PC-3 (cell line): ENCODE results near the gene TJP3. TPM values are rescaled to one million over a fixed set of nuclear protein-coding genes. Genes with fewer than 3 reads are reported as not detected.

ENCODE experiments used
- ATAC-seq: fragments of 200-7000 bp; cut with Tn5 transposase; 2 replicates; pipeline ENCODE4 v1.9.1; 2020; ENCODE audit warnings: mild to moderate bottlenecking, moderate library complexity
- BruUV-seq: library from RNA; stranded (reverse); fragments of 400-500 nt; replicated peaks from 2 replicates; lab custom pipeline; 2021; lab: Mats Ljungman, UMichigan
- CTCF ChIA-PET: fragments of 300-600 bp; sonication (Branson Sonifier 250); formaldehyde crosslinking; loops from one replicate; lab custom pipeline; 2022; ENCODE audit warnings: antibody characterized with exemption; lab: Charles Lee
- POLR2A ChIA-PET: fragments of 300-600 bp; sonication (Branson Sonifier 250); formaldehyde crosslinking; loops from one replicate; lab custom pipeline; 2022; ENCODE audit warnings: antibody characterized with exemption; ENCODE audit not compliant: unreplicated experiment; lab: Charles Lee
- DNase-seq: peaks from one replicate; pipeline ENCODE4 v3.0.0-alpha.2; 2015
- H2AFZ ChIP-seq: fragments of 300-600 bp; sonication (generic); 2 replicates; pipeline ENCODE4 v1.6.0; 2016; ENCODE audit warnings: antibody characterized with exemption, low read length
- H3F3A ChIP-seq: fragments of 300-600 bp; sonication (generic); one replicate; pipeline ENCODE4 v1.6.0; 2017; ENCODE audit warnings: antibody characterized with exemption, low read length, control low read depth, mild to moderate bottlenecking; ENCODE audit not compliant: unreplicated experiment
- H3K27ac ChIP-seq: fragments of 300-600 bp; sonication (generic); 2 replicates; pipeline ENCODE4 v1.5.1; 2016; ENCODE audit warnings: mild to moderate bottlenecking, low read length
- H3K27me3 ChIP-seq: fragments of 300-600 bp; sonication (generic); 2 replicates; pipeline ENCODE4 v1.6.1; 2016; ENCODE audit warnings: low read length, mixed read lengths
- H3K36me3 ChIP-seq: fragments of 300-600 bp; sonication (generic); 2 replicates; pipeline ENCODE4 v1.6.1; 2016; ENCODE audit warnings: low read depth, mixed run types, low read length, mixed read lengths
- H3K4me1 ChIP-seq: fragments of 300-600 bp; sonication (generic); 2 replicates; pipeline ENCODE4 v1.5.1; 2016; ENCODE audit warnings: low read length; ENCODE audit not compliant: insufficient read depth
- H3K4me2 ChIP-seq: fragments of 300-600 bp; sonication (generic); 2 replicates; pipeline ENCODE4 v1.6.0; 2016; ENCODE audit warnings: low read length
- H3K4me3 ChIP-seq: fragments of 300-600 bp; sonication (generic); 2 replicates; pipeline ENCODE4 v1.5.1; 2016; ENCODE audit warnings: mild to moderate bottlenecking, low read length, mixed read lengths
- H3K79me2 ChIP-seq: fragments of 300-600 bp; sonication (generic); 2 replicates; pipeline ENCODE4 v1.6.1; 2017; ENCODE audit warnings: low read length, mixed read lengths
- H3K9ac ChIP-seq: fragments of 300-600 bp; sonication (generic); 2 replicates; pipeline ENCODE4 v1.6.0; 2016; ENCODE audit warnings: mild to moderate bottlenecking, low read length
- H3K9me2 ChIP-seq: fragments of 300-600 bp; sonication (generic); replicated peaks from 2 replicates; pipeline ENCODE4 v1.6.1; 2016; ENCODE audit warnings: mixed run types, low read length, mixed read lengths
- H3K9me3 ChIP-seq: fragments of 300-600 bp; sonication (generic); 2 replicates; pipeline ENCODE4 v1.6.1; 2016; ENCODE audit warnings: low read length, mixed read lengths
- H4K20me1 ChIP-seq: fragments of 300-600 bp; sonication (generic); 2 replicates; pipeline ENCODE4 v1.6.1; 2016; ENCODE audit warnings: low read length, mixed read lengths
- CTCF ChIP-seq: fragments of 300-600 bp; sonication (generic); conservative IDR thresholded peaks from 2 replicates; pipeline ENCODE4 v1.5.1; 2017; ENCODE audit warnings: antibody characterized with exemption, low read depth, mild to moderate bottlenecking, low read length
- EZH2 ChIP-seq: fragments of 300-600 bp; sonication (generic); IDR thresholded peaks from one replicate; pipeline ENCODE4 v1.6.1; 2017; ENCODE audit warnings: antibody characterized with exemption, mild to moderate bottlenecking, low read length; ENCODE audit not compliant: unreplicated experiment
- EZH2phosphoT487 ChIP-seq: fragments of 300-600 bp; sonication (generic); IDR thresholded peaks from 2 replicates; pipeline ENCODE4 v1.6.1; 2018; ENCODE audit warnings: mild to moderate bottlenecking, antibody characterized with exemption, low read length, borderline replicate concordance
- intact Hi-C: fragments of 100-400 bp; cut with micrococcal nuclease; formaldehyde crosslinking; loops from 2 replicates; pipeline ENCODE4 v1.9.0; 2023
- total RNA-seq: library from RNA; depleted of rRNA; stranded (reverse); fragments of >200 nt; gene quantifications from 2 replicates; pipeline ENCODE4 v1.2.3, GENCODE V29; 2014

TJP3 gene
- total RNA-seq, 1 experiment from 2014 or later: 11.7 TPM

- Histone ChIP-seq H3K36me3 (no peaks in the 10 kb centered on the region), H3K27ac (no peak overlapping the region), H3K79me2 (no peaks in the 10 kb centered on the region), H4K20me1 (no peaks in the 10 kb centered on the region), H3K4me3 (no peak overlapping the region), H3K9ac (no peak overlapping the region), H3K4me2 (no peak overlapping the region), H3F3A (no peaks in the 10 kb centered on the region), H3K27me3 (no peaks in the 10 kb centered on the region), H2AFZ (no peak overlapping the region), H3K9me2 (no peaks in the 10 kb centered on the region), H3K9me3 (no peaks in the 10 kb centered on the region), H3K4me1 (no peaks in the 10 kb centered on the region)
- no peak for TF ChIP-seq CTCF
- no peak for TF ChIP-seq EZH2
- TF ChIP-seq EZH2phosphoT487: no peak
- ChIA-PET CTCF (no interaction called here), POLR2A (no interaction called here)
- intact Hi-C loops: no loop called here
- no TSS peak for BruUV-seq
- no peak for DNase-seq
- no peak for ATAC-seq
These were observed 33.2 kb upstream of the TJP3 start for GRCh38 chr19:3674784-3675543.

DNA sequence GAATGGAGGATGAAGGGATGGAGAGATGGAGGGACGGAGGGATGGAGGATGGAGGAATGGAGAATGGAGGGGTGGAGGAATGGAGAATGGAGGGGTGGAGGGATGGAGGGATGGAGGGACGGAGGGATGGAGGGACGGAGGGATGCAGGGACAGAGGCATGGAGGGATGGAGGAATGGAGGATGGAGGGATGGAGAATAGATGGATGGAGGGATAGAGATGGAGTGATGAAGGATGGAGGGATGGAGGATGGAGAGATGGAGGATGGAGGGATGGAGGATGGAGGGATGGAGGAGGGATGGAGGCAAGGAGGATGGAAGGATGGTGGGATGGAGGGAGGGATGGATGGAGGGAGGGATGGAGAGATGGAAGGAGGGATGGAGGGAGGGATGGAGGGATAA, 30.0 kb upstream of the TJP3 start:
- no peak overlapping the region for H3K27ac ChIP-seq
- DNase-seq (no peak), ATAC-seq (no peak)
- no peaks in the 10 kb centered on the region for H3K4me1 ChIP-seq
- H3K4me2 ChIP-seq: no peak overlapping the region
- no peaks in the 10 kb centered on the region for H3K9me2 ChIP-seq
- CTCF ChIA-PET: no interaction called here
- no peaks in the 10 kb centered on the region for H3K27me3 ChIP-seq
- H3K9me3 ChIP-seq: no peaks in the 10 kb centered on the region
- H3K36me3 ChIP-seq: no peaks in the 10 kb centered on the region
- H2AFZ ChIP-seq: no peak overlapping the region
- H3K9ac ChIP-seq: no peak overlapping the region
- no peaks in the 10 kb centered on the region for H4K20me1 ChIP-seq
- BruUV-seq: no TSS peak
- POLR2A ChIA-PET: no interaction called here
- intact Hi-C loops: no loop called here
- TF ChIP-seq CTCF: no peak
- TF ChIP-seq EZH2: no peak
- TF ChIP-seq EZH2phosphoT487: no peak
- H3F3A ChIP-seq: no peaks in the 10 kb centered on the region
- H3K4me3 ChIP-seq: no peak overlapping the region
- no peaks in the 10 kb centered on the region for H3K79me2 ChIP-seq

DNA sequence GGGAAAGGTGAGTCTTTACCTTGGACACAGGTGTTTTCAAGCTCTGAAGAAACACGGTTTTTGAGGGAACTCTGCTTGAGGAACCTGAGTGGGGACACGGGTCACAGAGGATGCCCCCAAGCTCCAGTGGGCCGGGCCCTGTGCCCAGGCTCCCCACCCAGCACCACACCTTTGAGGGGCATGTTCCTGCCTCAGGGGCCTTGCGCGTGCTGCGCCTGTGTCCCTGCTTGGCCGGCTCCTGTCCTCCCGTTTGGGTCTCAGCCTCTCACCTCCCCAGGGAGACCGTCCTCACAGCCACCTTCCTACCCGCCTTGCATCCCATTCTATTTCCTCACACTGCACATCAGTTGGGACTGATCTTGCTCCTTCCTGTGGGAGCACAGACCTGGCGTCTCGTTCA, 29.0 kb upstream of the TJP3 start:
- BruUV-seq: no TSS peak
- POLR2A ChIA-PET: no interaction called here
- no peaks in the 10 kb centered on the region for H3K79me2 ChIP-seq

More for the DNA sequence above, 29.0 kb upstream of the TJP3 start:
- Histone ChIP-seq H4K20me1 (no peaks in the 10 kb centered on the region), H3K9me2 (no peaks in the 10 kb centered on the region), H3K27ac (no peak overlapping the region), H3F3A (no peaks in the 10 kb centered on the region), H3K4me1 (no peaks in the 10 kb centered on the region), H3K36me3 (peaks cover under 1% of the 10 kb centered on the region; the same call in 1 of the 2 replicates), H3K4me3 (no peak overlapping the region), H3K9me3 (no peaks in the 10 kb centered on the region), H3K9ac (no peak overlapping the region), H3K27me3 (no peaks in the 10 kb centered on the region), H3K4me2 (no peak overlapping the region), H2AFZ (no peak overlapping the region)
- ATAC-seq: no peak
- CTCF ChIA-PET: no interaction called here
- intact Hi-C loops: no loop called here
- DNase-seq: no peak
- TF ChIP-seq CTCF (no peak), EZH2phosphoT487 (no peak), EZH2 (no peak)
